HG03378 (cell line): ENCODE data around the gene ADIG.

Source experiments
- ATAC-seq: cut with Tn5 transposase; IDR thresholded peaks from one replicate; pipeline ENCODE4 v1.9.1; 2021; ENCODE audit warnings: mild to moderate bottlenecking, moderate library complexity; ENCODE audit not compliant: unreplicated experiment

The ADIG gene

DNA sequence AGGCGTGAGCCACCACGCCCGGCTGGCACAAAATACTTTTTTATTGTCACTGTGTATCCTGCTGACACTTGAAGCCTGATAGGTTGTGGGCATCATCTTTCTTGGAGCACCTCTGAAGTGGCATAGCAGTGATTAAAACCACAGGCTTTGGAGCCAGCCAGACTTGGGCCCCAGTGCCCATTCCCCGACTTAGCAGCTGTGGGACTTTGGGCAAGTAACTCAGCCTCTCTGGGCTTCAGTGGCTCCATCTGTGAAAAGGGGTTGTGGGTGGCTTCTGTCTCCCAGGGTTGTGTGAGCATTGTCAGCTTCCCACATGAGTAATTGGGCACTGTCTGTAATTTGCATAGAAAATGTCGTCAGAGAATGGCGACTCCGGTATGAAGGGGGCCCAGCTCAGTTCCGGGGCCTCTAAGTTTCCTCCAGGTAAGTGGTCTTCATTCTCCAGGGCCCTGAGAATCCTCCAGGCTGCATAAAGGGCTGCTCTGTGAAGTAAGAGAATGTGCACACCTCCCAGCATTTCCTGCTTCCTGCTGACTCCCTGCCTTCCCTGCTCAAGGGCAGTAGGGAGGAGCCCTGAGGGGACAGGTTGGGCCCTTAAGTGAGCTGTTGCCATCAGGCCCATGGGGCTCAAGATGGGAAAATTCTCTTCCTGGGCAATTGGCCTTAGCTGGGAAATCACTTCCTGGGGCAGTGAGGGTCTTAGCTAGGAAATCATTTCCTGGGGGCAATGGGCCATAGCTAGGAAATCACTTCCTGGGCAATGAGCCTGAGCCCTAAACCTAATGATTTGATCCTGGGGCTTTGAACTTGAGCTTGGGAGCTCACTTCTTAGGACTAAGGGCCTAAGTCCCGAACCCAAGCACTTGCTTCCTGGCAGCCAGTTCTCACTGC lies 47.8 kb downstream of the ADIG start:
- ATAC-seq, result no peak

DNA sequence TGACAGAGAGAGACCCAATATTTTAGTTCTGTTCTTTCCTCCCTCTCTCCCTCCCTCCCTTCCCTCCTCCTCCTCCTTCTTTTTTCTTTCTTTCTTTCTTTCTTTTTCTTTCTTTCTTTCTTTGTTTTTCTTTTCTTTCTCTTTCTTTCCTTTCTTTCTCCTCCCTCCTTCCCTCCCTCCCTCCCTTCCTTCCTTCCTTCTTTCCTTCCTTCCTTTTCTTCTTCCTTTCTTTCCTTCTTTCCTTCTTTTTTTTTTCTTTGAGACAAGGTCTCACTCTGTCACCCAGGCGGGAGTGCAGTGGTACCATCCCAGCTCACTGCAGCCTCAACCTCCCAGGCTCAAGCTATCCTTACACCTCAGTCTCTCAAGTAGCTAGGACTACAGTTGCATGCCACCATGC lies 49.0 kb downstream of the ADIG start:
- ATAC-seq, result no peak

DNA sequence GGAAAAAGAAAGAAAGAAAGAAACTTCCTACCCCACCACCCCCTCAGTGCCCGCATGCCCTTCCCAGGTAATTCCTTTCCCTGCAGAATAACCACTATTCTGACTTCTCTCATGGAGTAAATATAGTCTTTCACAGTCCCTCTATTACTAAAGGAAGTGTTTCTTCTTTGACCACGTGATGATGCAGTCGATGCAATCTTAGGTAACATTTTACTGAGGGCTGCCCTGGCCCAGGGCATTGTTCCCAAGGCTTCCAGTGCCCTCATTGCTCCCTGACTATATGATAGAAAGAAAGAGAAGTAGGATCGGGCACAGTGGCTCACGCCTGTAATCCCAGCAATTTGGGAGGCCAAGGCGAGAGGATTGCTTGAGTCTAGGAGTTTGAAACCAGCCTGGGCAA lies 49.7 kb downstream of the ADIG start:
- no peak for ATAC-seq

DNA sequence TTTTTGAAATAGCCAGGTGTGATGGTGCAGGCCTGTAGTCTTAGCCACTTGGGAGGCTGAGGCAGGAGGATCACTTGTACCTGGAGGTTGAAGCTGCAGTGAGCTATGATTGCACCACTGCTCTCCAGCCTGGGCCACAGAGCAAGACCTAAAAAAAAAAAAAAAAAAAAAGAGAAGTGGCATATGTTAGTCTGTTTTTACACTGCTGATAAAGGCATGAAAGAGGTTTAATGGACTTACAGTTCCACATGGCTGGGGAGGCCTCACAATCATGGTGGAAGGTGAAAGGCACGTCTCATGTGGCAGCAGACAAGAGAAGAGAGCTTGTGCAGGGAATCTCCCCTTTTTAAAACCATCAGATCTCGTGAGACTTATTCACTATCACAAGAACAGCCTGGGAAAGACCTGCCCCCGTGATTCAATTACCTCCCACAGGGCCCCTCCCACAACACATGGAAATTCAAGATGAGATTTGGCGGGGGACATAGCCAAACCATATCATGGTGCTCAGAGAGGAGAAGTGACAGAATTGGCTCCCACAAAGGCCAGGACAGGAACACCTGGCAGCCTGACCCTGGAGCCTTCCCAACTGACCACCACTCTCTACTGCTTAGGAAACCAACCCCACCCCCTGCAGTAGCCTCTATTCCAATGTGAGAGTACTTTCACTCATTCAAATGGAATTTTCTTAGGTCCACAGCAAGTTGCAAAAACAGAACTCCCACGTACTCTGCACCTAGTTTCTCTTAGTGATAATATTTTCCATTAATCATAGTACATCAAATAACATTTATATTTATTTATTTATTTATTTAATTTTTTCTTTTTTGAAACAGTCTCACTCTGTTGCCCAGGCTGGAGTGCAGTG lies 50.4 kb downstream of the ADIG start:
- ATAC-seq, result no peak

DNA sequence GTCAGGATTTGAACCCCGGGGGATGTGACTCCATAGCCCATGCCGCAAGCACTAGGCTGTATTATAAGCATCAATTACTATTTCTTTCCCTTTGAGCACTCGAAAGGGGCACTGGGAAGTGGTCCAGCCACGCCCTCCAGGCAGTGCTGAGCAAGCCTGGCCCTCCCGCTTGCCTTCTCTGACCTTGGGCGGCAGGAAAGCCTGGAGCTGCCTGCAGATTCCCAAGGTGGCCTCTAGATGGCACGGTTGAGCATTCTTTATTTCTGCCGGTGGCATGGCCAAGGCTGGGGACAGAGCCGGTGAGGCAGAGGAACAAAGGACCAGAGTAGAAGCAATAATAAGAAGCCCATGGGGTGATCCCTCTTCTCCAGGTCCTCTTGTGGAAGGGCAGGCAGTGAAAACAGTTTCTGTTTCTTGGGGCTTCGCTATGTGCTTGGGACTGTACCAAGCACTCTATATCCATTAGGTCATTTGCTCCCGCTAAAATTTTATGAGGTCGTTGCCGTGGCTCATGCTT lies 52.6 kb downstream of the ADIG start:
- ATAC-seq, result no peak

DNA sequence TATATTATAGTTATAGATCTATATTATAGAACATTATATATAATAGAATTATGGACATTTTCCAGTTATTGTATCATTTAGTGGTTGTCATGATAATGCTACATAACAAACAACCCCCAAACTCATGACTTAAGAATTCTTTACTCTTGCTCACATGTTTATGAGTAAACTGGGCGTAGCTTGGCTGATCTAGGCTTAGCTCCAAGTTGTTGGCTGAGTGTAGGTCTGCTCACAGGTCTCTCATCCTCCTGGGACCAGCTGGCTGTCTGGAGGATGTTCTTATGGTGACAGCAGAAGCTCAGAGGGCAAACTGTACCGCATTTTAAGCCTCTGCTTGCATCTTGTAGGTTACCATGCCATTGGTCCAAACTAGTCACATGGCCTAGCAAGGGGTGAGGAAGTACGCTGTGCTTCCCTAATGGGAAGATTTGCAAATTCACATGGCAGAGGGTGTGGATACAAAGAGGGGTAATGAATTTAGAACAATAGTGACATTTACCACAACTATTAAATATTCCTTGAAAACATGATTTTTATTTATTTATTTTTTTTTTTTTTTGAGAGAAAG lies 54.8 kb downstream of the ADIG start:
- ATAC-seq, result no peak
